GM18508 (cell line): ENCODE results near the gene GABPA.
"Not testable (repeated sequence)": the region's sequence is repeated elsewhere in the genome, so short reads cannot be mapped to it uniquely, and the experiment has no call there.

ENCODE experiments used
- ATAC-seq: cut with Tn5 transposase; IDR thresholded peaks from one replicate; pipeline ENCODE4 v1.9.1; 2021; ENCODE audit warnings: moderate number of reproducible peaks; ENCODE audit not compliant: insufficient read depth, unreplicated experiment

The GABPA gene

DNA sequence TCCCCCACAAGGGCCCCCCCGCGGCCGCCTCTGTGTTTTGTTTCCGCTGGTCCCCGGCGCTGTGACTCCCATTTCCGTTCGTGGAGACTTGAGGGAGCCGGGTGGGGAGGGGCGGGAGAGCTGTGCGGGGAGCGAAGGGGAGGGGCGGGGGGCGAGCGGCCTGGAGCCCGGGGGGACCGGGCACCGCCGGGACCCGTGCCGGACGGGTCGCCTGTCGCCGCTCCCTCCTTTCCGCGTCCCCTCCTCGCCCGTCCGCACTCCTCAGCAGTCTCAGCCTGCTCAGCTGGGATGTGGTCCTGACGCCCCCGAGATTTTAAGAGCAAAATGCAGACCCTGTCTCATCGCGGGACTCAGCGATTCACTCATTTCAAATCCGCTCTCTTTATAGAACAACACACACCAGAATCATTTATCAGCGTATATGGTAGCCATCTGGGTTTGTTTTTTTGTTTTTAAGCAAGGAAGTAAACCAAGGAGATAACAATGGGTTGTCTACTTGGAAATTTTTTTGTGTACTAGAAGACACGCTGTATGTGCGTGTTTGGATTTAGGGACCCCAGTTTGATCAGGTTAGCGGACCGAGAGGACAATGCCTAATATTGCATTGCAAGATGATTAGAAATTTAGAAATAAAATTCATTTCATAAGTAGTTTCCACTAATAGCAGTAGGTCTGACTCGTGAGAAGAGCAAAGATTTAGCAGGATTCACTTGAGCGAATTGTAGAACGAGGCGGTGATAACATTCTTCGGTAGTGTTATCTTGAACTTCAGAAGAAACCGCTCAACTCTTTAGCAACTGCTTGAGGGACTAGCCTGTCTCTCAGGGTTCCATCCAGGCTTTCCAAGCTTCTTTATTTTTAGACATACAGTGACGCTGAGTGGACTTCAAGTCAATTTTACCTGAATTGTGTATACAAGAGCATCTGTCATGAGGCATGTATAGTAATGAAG, 1.1 kb downstream of the GABPA start:
- no peak for ATAC-seq

GRCh38 chr21:25737421-25737820, 2.6 kb downstream of the GABPA start:
- ATAC-seq: no peak

- no peak for ATAC-seq
Measured at GRCh38 chr21:25742900-25743299, 8.1 kb downstream of the GABPA start.

DNA sequence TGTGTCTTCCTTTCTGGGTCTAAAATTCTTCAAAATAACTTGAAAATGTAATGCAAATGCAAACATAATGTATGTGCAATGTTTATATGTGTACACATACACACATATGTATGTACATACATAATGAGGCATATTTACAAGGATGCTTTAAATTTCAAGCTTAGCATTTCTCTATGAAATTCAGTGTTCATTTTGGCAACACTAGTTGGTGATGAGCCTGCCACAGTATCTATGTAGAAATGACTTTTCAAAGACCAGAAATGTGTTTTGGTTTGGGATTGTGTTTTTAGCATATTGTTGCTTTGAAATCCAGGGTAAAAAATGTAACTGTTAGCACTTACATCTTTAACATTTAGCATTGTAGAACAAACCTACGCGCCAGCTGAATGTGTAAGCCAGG, 10.1 kb downstream of the GABPA start:
- ATAC-seq: no peak

GRCh38 chr21:25750085-25750484, 15.3 kb downstream of the GABPA start:
- ATAC-seq: no peak

DNA sequence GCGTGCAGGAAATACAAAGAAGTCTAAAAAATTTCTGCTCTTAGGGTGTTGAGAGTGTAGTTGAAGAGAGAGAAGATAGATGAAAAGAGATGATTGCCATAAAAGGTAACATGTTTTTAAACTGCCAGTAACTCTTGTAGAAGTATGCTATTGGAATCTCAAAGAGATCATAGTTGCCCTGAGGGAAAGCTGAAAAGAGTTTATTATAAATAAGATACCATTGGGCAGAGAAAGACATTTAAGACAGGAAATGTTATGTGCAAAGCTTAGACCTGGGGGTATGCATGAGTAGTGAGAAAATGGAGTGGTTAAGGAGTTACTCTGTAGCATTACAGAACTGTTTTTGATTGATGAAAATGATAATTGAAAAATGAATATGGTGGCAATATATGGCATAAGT, 17.6 kb downstream of the GABPA start:
- ATAC-seq: no peak

- ATAC-seq: no peak
Measured at GRCh38 chr21:25756190-25756932, 21.6 kb downstream of the GABPA start.

- no peak for ATAC-seq
Measured at GRCh38 chr21:25757531-25757930, 22.8 kb downstream of the GABPA start.

DNA sequence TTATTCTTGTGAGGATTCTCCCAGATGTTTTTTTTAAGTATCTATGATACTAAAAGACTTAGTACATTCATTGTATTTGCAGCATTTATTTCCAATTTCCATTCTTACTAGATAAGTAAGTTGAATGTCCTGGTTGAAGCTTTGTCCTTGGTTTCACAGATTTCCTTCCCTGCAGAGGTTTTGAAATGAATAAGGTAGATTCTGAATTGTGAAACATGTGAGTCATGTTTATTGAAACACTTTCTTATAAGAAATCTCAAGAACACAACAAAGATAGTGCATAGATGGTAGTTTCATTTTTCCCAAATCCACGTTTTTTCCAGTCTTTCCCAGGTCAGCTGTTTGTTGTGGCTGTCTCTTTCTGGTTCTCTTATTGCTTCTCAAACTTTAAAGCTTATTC, 24.8 kb downstream of the GABPA start:
- ATAC-seq: no peak

DNA sequence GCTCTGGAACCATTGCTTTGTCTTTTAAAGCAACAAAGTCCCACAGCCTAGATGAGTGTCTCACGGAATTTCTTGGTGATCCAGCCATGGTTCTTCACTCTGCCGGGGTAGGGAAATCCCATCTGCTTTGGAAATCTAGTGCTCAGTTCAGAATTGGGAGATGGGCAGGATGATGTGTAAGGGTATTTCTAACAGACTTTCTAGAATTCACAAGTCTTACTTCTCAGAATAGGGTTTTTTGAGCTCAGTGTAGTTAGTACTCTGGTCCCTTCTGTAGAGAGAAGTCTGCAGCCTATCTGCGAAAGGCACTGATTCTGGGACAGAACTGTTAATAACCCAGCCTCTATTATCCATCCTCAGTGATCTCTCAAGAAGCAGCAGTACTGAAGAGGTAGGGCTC, 25.3 kb downstream of the GABPA start:
- no peak for ATAC-seq

DNA sequence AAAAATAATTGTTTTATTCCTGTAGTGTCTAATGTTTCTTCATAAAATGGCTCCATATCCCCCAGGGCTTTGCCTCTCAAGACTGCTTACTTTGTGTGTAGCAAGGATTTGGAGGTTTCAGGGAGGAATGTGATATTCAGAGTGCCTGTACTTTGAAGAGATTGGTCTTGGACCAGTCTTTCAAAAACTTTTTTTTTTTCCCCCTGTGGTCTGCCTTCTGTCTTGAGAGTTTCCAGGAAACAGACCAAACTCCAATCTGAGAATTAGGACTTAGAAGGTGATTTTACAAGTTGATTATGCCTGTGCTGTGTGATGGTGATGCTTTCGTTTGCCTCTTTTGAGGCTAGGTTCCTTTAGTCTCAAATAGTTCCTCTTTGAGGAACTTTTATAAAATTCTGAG, 25.9 kb downstream of the GABPA start:
- no peak for ATAC-seq

DNA sequence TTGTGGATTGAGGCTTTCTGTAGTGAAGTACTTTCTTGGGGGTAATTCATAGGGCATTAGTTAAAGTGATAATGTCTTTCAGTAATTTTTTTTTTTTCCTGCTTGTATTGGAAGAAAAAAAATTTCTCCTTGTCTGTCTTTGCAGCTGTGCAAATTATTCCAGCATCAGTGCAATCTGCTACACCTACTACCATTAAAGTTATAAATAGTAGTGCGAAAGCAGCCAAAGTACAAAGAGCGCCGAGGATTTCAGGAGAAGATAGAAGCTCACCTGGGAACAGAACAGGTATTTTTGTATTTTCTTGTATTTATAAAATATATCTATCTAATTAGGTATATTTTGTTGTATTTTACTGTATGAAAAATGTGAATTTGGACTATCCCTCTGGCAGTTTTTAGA, 29.3 kb downstream of the GABPA start:
- ATAC-seq: no peak

GRCh38 chr21:25767921-25768320, 33.1 kb downstream of the GABPA start:
- ATAC-seq: no peak

GRCh38 chr21:25772686-25773085, 37.9 kb downstream of the GABPA start:
- ATAC-seq: no peak

- no peak for ATAC-seq
Measured at GRCh38 chr21:25776440-25776839, 41.7 kb downstream of the GABPA start.

DNA sequence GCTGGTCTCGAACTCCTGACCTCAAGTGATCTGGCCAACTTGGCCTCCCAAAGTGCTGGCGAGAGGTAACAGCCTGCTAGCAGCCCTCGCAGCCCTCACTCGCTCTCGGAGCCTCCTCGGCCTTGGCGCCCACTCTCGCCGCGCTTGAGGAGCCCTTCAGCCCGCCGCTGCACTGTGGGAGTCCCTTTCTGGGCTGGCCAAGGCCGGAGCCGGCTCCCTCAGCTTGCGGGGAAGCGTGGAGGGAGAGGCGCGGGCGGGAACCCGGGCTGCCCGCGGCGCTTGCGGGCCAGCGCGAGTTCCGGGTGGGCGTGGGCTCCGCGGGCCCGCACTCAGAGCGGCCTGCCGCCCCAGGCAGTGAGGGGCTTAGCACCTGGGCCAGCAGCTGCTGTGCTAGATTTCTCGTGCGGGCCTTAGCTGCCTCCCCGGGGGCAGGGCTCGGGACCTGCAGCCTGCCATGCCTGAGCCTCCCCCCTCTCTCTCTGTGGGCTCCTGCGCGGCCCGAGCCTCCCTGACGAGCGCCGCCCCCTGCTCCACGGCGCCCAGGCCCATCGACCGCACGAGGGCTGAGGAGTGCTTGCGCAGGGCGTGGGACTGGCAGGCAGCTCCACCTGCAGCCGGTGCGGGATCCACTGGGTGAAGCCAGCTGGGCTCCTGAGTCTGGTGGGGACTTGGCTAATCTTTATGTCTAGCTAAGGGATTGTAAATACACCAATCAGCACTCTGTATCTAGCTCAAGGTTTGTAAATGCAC, 43.5 kb downstream of the GABPA start:
- not testable (repeated sequence) for ATAC-seq

DNA sequence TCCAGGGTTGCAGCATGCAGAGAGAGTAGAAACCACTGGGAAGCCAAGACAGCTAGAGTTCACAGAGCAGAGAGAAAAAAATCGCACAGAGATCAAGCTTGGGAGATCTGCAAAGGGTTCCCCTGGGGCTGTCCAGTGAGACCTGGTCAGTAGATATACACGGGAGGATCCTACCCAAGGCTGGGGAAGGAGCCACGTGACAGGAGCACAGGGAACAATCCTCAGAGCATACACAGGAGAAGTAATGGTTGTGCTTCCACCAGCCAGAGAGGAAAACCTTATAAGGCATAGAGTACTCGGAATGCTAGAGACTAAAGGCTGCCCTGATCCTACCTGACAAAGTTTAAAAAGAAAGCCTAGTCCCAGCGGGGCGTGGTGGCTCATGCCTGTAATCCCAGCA, 53.9 kb downstream of the GABPA start:
- no peak for ATAC-seq

GRCh38 chr21:25790122-25790877, 55.5 kb downstream of the GABPA start:
- no peak for ATAC-seq

DNA sequence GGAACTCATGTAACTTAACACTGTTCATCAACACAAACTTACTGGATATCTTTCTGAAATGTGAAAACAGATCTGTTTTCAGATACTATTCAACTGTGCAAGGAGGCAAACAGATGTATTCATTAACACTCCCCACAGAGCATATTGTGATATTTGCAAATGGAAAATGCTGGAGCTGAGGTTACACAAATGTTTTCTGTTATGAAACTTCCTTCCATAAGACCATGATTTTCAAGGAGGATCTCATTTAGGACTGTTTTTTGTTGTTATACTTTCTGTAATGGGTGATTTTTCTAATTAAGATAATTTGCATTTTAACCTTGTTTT, 56.1 kb downstream of the GABPA start:
- ATAC-seq: no peak

- no peak for ATAC-seq
Measured at GRCh38 chr21:25791319-25791718, 56.5 kb downstream of the GABPA start.
